Activated CD8-positive, alpha-beta memory T cell treated with anti-CD3 and anti-CD28 coated beads, Interleukin-2, amount 50 U/mL, for 1 hour (primary cell): Measurements from ENCODE around the gene TTI1.

Experiments
- DNase-seq: peaks from one replicate; pipeline ENCODE4 v3.0.0-alpha.2; 2020; ENCODE audit errors: extremely low read depth

Gene TTI1

GRCh38 chr20:38054647-38055046, 21.4 kb upstream of the TTI1 start:
- no peak for DNase-seq

- DNase-seq = no peak
These were observed 19.6 kb upstream of the TTI1 start for GRCh38 chr20:38052870-38053269.

GRCh38 chr20:38050686-38051085, 17.4 kb upstream of the TTI1 start:
- DNase-seq = no peak

DNA sequence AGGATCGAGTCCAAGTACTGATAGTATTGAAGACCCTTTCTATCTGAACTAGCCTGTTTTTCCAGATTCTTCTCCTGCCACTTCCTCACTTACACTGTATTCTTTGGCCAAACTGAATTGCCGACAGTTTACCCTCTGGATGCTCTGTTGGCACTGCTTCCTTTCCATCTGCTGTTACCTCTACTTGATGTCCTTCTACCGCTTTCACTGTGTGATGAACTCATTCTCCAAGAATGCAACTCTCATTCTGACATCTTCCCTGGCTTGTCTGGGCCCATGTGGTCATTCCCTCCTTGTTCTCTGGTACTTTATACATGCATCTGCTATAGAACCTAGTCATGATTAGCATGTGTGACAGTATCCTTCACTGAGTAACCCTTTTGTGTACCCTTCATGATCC, 16.5 kb upstream of the TTI1 start:
- DNase-seq = no peak

DNA sequence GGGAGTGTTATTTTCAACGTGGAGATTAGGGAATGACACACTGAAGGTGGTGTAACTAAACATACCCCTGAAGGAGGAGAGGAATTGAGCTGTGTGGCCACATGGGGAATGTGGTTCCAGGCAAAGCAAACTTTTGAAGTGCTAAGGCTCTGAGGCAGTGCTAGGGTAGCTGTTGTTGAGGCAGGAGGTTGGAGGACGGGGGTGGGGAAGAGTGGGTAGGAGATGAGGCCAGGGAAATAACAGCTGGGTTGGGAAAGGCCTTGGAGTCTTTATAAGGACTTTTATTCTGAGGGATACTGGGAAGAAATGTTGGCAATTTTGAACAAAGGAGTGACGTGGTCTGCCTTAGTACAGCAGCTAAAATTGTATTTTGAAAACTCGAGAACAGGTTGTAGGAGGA, 13.3 kb upstream of the TTI1 start:
- DNase-seq = no peak

- no peak for DNase-seq
These were observed 11.4 kb upstream of the TTI1 start for GRCh38 chr20:38044685-38045084.

DNA sequence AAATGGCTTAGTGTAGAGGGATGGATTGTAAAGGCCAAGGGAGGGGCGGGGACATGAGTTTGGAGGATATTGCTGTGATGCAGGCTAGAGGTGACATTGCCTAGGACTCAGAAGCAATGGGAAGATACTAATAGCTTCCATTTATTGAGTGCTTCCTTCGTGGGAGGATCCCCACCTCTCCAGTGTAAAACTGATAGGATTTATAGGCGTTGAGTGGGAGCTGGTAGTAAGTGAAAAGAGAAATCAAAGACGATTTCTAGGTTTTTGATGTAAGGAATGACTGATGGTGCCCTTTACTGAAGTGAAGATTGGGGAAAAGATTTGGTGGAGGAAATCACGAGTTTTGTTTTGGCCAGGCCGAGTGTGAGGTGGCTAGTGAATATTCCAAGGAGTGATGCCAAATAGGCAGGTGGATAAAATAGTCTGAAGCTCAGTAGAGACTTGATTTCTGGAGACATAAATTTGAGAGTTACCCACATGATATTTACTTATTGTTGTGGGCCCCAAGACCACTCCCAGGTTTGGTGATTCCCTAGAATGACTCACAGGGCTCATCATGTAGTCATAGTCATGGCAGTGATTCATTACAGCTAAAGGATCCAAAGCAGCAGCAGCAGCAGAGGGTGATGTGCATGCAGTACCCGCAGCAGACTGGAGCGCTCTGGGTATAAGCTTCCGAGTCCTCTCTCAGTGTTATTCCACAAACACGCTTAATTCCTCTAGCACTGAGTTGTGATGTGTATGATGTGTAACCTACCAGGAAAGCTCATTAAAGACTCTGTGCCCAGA, 10.4 kb upstream of the TTI1 start:
- DNase-seq = no peak

DNA sequence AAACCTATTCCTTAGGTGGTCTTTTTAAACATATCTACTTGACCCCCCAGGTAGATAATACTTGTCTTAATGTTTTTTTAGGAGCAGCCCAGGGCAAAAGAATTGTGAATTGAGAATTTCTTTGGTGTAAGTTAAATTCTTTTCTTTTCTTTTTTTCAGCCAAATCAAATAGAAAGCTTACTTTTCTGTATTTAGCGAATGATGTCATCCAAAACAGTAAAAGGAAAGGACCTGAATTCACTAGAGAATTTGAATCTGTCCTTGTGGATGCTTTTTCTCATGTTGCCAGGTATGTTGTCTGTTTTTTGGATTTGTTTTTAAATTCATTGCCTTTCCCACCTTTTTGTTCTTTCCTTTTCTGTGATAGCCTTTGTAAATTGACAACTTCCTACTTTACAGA, 7.0 kb upstream of the TTI1 start:
- no peak for DNase-seq

- DNase-seq = no peak
These were observed 3.1 kb upstream of the TTI1 start for GRCh38 chr20:38036366-38036765.

DNA sequence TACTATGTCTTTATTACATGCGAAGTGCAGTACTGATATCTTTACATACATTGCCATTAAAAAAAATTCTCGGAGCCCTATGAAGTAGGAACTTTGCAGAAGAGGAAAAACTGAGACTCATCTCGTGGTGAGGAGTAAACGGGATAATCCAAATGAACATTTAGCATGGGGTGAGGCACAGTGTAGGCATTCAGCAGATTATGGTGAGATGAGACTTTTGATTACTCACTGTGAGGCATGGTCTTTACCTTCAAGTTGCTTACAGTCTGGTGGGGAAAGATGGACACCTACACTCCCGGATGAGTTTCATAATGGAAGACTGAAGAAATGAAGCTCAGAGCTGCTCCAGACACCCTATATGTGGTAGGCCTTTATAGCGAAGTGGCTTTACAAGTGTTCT, 1.7 kb upstream of the TTI1 start:
- no peak for DNase-seq

- DNase-seq = no peak
These were observed 923 bp upstream of the TTI1 start for GRCh38 chr20:38034108-38034649.

DNA sequence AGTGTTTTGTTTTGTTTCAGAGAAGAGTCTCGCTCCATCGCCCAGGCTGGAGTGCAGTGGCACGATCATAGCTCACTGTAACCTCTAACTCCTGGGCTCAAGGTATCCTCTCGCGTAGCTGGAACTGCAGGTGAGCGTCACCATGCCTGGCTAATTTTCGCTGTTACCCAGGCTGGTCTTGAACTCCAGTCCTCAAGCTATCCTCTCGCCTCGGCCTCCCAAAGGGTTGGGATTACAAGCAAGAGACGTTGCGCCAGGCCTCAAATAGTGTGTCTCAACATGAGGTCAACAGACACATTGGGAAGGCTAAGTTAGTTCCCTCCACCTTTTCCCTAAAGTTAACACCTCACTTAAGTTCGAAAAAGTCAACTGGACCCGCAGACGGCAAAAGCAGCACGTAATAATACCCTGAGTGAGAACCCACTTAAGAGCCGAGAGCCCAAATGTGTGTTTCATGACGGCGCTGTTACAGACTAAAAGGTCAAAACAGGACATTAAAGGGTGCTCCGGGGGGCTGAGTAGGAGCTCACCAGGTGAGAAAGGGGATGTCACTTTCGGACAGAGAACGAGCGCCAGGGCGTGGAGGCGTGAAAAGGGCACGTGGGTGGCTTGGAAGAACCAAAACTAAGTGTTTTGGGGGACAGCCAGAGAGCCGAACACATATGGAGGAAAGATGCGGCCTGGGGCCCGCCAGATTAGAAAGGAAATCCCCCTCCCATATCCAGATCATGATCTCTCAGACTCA, 499 bp downstream of the TTI1 start:
- DNase-seq = no peak

GRCh38 chr20:38031957-38032356, 1.3 kb downstream of the TTI1 start:
- no peak for DNase-seq

GRCh38 chr20:38029453-38029852, 3.8 kb downstream of the TTI1 start:
- no peak for DNase-seq

- DNase-seq = no peak
These were observed 8.8 kb downstream of the TTI1 start for GRCh38 chr20:38024496-38024895.

- no peak for DNase-seq
These were observed 9.9 kb downstream of the TTI1 start for GRCh38 chr20:38023181-38024001.

- no peak for DNase-seq
These were observed 12.0 kb downstream of the TTI1 start for GRCh38 chr20:38021087-38021772.

DNA sequence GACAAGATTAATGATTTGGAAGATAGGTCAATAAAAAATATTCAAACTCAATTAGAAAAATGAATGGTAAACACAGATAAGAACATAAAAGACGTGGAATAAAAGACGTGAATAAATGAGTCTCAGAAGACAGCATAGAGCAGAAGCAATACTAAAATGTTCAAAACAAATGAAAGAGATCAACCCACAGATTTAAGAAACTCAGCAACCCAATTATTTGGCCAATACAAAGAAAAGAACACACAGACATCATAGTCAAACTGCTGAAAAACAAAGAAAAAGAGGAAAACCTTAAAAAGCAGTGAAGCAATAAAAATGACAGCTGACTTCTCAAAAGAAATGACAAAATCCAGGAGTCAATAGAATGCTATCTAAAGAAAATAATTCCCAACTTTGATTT, 14.9 kb downstream of the TTI1 start:
- DNase-seq = no peak

DNA sequence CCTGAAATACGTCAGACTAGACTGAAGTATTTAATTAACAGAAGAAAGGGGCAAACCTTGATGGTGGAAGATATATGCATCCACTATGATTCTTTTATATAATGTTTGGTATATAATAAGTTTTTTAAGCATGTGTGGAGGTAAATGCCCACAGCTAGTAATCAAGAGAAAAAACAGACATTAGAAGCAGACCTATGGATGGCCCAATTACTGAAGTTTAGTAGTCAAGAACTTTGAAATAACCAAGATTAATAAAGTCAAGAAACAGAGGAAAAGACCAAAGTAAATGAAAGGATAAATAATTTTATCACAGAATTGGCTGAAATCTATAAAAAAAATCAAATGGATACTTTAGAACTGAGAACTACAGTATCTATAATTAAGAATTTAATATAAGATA, 15.3 kb downstream of the TTI1 start:
- no peak for DNase-seq

GRCh38 chr20:38013887-38014286, 19.4 kb downstream of the TTI1 start:
- DNase-seq = no peak

- DNase-seq = no peak
These were observed 20.9 kb downstream of the TTI1 start for GRCh38 chr20:38012332-38012731.

- DNase-seq = no peak
These were observed 21.6 kb downstream of the TTI1 start for GRCh38 chr20:38011696-38012095.
